ENCODE data around the gene SOX6.

The SOX6 gene

GRCh38 chr11:15918674-15919073 is 437.7 kb downstream of the SOX6 start:
- DNase-seq: no peak

GRCh38 chr11:15918212-15918611 is 438.1 kb downstream of the SOX6 start:
- DNase-seq: no peak

Measured in NCI-H1694 treated with DMSO at 0.1 percent for 48 hours (cell line).